ENCODE data around the gene NAV2.
"Not testable (repeated sequence)": the region's sequence is repeated elsewhere in the genome, so short reads cannot be mapped to it uniquely, and the experiment has no call there.

The NAV2 gene

DNA sequence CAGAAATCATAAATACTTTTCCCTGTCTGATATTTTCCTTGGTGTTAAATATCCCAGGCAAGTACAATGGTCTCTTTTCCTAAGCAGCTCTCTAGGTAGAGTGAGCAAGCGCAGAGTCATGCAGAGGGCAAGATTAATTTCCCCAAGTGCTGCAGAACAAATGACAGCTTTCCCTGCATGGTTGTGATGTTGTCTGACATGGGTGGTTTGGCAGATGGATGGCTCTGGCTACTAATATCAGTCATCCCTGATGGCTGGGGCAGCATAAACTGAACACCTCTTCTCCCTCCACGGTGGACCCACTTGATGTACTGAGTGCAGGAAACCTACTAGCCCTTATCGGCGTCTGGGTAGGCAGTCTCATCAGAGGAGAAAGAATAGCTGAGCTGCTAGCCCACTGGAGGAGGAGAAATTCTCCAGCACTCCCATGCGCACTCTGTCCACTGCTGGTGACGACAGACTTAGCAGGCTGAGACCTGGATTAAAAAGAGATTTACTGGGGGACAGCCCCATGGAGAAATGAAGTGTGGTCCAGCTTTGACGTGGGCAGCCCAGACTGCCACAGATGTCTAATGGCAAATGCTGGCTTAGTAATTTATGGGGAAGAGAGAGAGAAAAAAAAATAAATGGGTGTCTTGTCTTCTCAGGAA, 244.8 kb downstream of the NAV2 start:
- no peaks in the 10 kb centered on the region for H3K9me3 ChIP-seq (ENCODE audit: control extremely low read depth in 1 of 5, control insufficient read depth in 4 of 5, insufficient read depth in 2 of 5, low read depth in 1 of 5, low read length in 4 of 5)
- no peak overlapping the region for H3K27ac ChIP-seq (ENCODE audit: insufficient read depth in 1 of 2, low read depth in 1 of 2, low read length in 2 of 2, poor library complexity in 1 of 2, severe bottlenecking in 2 of 2)
- POLR2A ChIA-PET = no interaction called here
- H3K36me3 ChIP-seq (ENCODE audit: control insufficient read depth in 4 of 4, insufficient read depth in 4 of 4, low read length in 3 of 4) = no peaks in the 10 kb centered on the region
- H3K27me3 ChIP-seq (replicated peaks in 2 of 5; ENCODE audit: control insufficient read depth in 4 of 5, insufficient read depth in 5 of 5, low read length in 4 of 5) = peaks cover 0 to 2% (median 0%) of the 10 kb centered on the region in 5 experiments
- CTCF ChIA-PET = interaction anchor here (0.7 kb wide), 1 partner anchor 708 kb away, joined by 3 read pairs; no protein-coding TSS in a partner anchor
- DNase-seq = no peak
- no peak overlapping the region for H3K4me3 ChIP-seq (ENCODE audit: control insufficient read depth in 1 of 7, extremely low read depth in 1 of 7, insufficient read depth in 4 of 7, low read depth in 2 of 7, low read length in 6 of 7)
- 96% methylated on average over 7 of the region's 7 CpGs for whole genome bisulfite sequencing (ENCODE audit: insufficient coverage)
- no peaks in the 10 kb centered on the region for H3K4me1 ChIP-seq (ENCODE audit: control extremely low read depth in 1 of 4, control insufficient read depth in 4 of 4, insufficient read depth in 4 of 4, low read length in 3 of 4)

DNA sequence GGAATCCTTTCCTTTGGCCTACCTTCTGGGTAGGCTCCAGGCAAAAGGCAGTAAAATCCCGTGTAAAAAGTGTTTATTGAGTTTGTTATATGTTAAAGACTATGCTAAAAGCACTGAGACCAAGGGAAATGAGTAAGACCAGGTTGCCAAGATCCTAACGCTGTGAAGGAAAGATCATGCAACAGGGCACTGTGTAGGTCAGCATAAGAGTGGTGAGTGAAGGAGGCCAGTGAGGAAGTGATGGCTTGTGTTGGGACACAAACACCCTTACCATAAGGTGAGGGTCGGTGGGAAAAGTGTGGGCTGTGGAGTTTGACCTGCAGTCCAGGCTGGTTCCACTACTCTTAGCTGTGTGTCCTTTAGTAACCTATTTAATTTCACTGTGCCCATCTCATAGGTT, 245.6 kb downstream of the NAV2 start:
- no peak overlapping the region for H3K27ac ChIP-seq (ENCODE audit: insufficient read depth in 1 of 2, low read depth in 1 of 2, low read length in 2 of 2, poor library complexity in 1 of 2, severe bottlenecking in 2 of 2)
- ChIA-PET CTCF (interaction anchor here (0.7 to 2.3 kb wide), 2 partner anchors 8 to 709 kb away, joined by 3 to 5 read pairs; no protein-coding TSS in a partner anchor), POLR2A (no interaction called here)
- DNase-seq = no peak
- no peak overlapping the region for H3K4me3 ChIP-seq (ENCODE audit: control insufficient read depth in 1 of 7, extremely low read depth in 1 of 7, insufficient read depth in 4 of 7, low read depth in 2 of 7, low read length in 6 of 7)
- 100% methylated on average over 2 of the region's 3 CpGs for WGBS (ENCODE audit: insufficient coverage)
- no peaks in the 10 kb centered on the region for H3K36me3 ChIP-seq (ENCODE audit: control insufficient read depth in 4 of 4, insufficient read depth in 4 of 4, low read length in 3 of 4)
- H3K9me3 ChIP-seq (ENCODE audit: control extremely low read depth in 1 of 5, control insufficient read depth in 4 of 5, insufficient read depth in 2 of 5, low read depth in 1 of 5, low read length in 4 of 5) = no peaks in the 10 kb centered on the region
- no peaks in the 10 kb centered on the region for H3K4me1 ChIP-seq (ENCODE audit: control extremely low read depth in 1 of 4, control insufficient read depth in 4 of 4, insufficient read depth in 4 of 4, low read length in 3 of 4)
- peaks cover 0 to 3% (median 0%) of the 10 kb centered on the region in 5 experiments for H3K27me3 ChIP-seq (replicated peaks in 2 of 5; ENCODE audit: control insufficient read depth in 4 of 5, insufficient read depth in 5 of 5, low read length in 4 of 5)

DNA sequence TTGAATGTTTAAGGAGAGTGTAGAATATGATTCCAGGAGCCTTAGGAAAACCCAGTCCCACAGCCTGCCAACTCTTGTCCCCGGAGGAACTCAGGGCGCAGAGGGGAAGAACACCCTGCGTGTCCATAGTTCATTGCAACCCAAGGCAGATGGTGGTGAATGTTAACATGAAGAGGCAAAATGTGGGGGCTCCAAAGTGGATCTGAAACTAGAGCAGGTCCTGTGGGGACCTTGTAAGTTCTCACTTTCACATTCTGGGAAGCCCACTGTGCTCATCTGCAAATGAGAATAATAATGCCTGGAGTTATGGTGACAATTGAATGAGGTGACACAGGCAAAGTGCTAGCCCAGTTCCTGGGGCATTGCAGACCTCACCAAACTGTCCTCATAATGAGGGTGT, 246.6 kb downstream of the NAV2 start:
- Histone ChIP-seq H3K9me3 (ENCODE audit: control extremely low read depth in 1 of 5, control insufficient read depth in 4 of 5, insufficient read depth in 2 of 5, low read depth in 1 of 5, low read length in 4 of 5) (no peaks in the 10 kb centered on the region), H3K27ac (ENCODE audit: insufficient read depth in 1 of 2, low read depth in 1 of 2, low read length in 2 of 2, poor library complexity in 1 of 2, severe bottlenecking in 2 of 2) (no peak overlapping the region), H3K4me1 (ENCODE audit: control extremely low read depth in 1 of 4, control insufficient read depth in 4 of 4, insufficient read depth in 4 of 4, low read length in 3 of 4) (no peaks in the 10 kb centered on the region), H3K36me3 (ENCODE audit: control insufficient read depth in 4 of 4, insufficient read depth in 4 of 4, low read length in 3 of 4) (no peaks in the 10 kb centered on the region), H3K27me3 (replicated peaks in 2 of 5; ENCODE audit: control insufficient read depth in 4 of 5, insufficient read depth in 5 of 5, low read length in 4 of 5) (peaks cover 0 to 3% (median 0%) of the 10 kb centered on the region in 5 experiments), H3K4me3 (ENCODE audit: control insufficient read depth in 1 of 7, extremely low read depth in 1 of 7, insufficient read depth in 4 of 7, low read depth in 2 of 7, low read length in 6 of 7) (no peak overlapping the region)
- DNase-seq = no peak
- CTCF ChIA-PET = interaction anchor here (2.3 kb wide), 1 partner anchor 9 kb away, joined by 5 read pairs; no protein-coding TSS in a partner anchor
- POLR2A ChIA-PET = no interaction called here
- WGBS (ENCODE audit: insufficient coverage) = 97% methylated on average over 3 of the region's 3 CpGs

DNA sequence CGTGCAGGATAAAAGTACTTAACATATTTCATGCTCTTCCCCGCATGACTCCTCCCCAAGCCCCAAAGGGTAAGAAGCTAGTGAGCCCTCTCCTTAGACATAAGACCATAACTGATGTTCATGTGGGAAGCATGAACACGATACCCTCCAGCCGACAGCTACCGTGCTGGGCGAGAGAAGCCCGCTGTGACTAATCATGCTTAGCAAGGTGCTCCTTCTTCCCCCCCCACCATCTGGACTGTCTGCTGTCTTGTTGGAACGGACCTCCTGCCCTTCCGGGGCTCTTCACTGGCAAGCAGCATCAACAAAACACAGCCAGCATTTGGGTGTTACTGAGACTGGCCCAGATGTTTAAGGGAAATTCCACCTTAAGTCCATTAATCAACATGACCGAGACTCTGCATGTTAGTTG, 247.0 kb downstream of the NAV2 start:
- no peaks in the 10 kb centered on the region for H3K9me3 ChIP-seq (ENCODE audit: control extremely low read depth in 1 of 5, control insufficient read depth in 4 of 5, insufficient read depth in 2 of 5, low read depth in 1 of 5, low read length in 4 of 5)
- peaks cover 0 to 3% (median 0%) of the 10 kb centered on the region in 5 experiments for H3K27me3 ChIP-seq (replicated peaks in 2 of 5; ENCODE audit: control insufficient read depth in 4 of 5, insufficient read depth in 5 of 5, low read length in 4 of 5)
- no peaks in the 10 kb centered on the region for H3K4me1 ChIP-seq (ENCODE audit: control extremely low read depth in 1 of 4, control insufficient read depth in 4 of 4, insufficient read depth in 4 of 4, low read length in 3 of 4)
- H3K36me3 ChIP-seq (ENCODE audit: control insufficient read depth in 4 of 4, insufficient read depth in 4 of 4, low read length in 3 of 4) = no peaks in the 10 kb centered on the region
- H3K27ac ChIP-seq (ENCODE audit: insufficient read depth in 1 of 2, low read depth in 1 of 2, low read length in 2 of 2, poor library complexity in 1 of 2, severe bottlenecking in 2 of 2) = no peak overlapping the region
- ChIA-PET CTCF (interaction anchor here (2.3 kb wide), 1 partner anchor 10 kb away, joined by 5 read pairs; no protein-coding TSS in a partner anchor), POLR2A (no interaction called here)
- no peak overlapping the region for H3K4me3 ChIP-seq (ENCODE audit: control insufficient read depth in 1 of 7, extremely low read depth in 1 of 7, insufficient read depth in 4 of 7, low read depth in 2 of 7, low read length in 6 of 7)
- WGBS (ENCODE audit: insufficient coverage) = 92% methylated on average over 9 of the region's 10 CpGs
- DNase-seq = no peak

DNA sequence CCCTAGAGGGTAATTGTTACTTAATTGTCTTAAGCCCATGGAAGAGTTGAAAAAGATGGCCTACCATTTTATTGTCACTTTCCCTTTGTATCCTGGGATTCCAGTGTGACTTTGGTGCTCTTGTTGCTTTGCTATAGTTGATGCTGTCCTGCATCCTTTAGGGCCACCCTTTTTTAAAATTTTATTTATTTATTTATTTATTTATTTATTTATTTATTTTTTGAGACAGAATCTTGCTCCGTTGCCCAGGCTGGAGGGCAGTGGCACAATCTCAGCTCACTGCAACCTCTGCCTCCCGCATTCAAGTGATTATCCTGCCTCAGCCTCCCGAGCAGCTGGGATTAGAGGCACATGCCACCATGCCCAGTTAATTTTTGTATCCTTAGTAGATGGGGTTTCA, 247.8 kb downstream of the NAV2 start:
- DNase-seq; H3K36me3 ChIP-seq (ENCODE audit: control insufficient read depth in 4 of 4, insufficient read depth in 4 of 4, low read length in 3 of 4); POLR2A ChIA-PET; H3K4me1 ChIP-seq (ENCODE audit: control extremely low read depth in 1 of 4, control insufficient read depth in 4 of 4, insufficient read depth in 4 of 4, low read length in 3 of 4); H3K4me3 ChIP-seq (ENCODE audit: control insufficient read depth in 1 of 7, extremely low read depth in 1 of 7, insufficient read depth in 4 of 7, low read depth in 2 of 7, low read length in 6 of 7); H3K27me3 ChIP-seq (replicated peaks in 2 of 5; ENCODE audit: control insufficient read depth in 4 of 5, insufficient read depth in 5 of 5, low read length in 4 of 5); H3K27ac ChIP-seq (ENCODE audit: insufficient read depth in 1 of 2, low read depth in 1 of 2, low read length in 2 of 2, poor library complexity in 1 of 2, severe bottlenecking in 2 of 2); H3K9me3 ChIP-seq (ENCODE audit: control extremely low read depth in 1 of 5, control insufficient read depth in 4 of 5, insufficient read depth in 2 of 5, low read depth in 1 of 5, low read length in 4 of 5); CTCF ChIA-PET: not testable (repeated sequence)
- 100% methylated on average over 3 of the region's 3 CpGs for WGBS (ENCODE audit: insufficient coverage)

DNA sequence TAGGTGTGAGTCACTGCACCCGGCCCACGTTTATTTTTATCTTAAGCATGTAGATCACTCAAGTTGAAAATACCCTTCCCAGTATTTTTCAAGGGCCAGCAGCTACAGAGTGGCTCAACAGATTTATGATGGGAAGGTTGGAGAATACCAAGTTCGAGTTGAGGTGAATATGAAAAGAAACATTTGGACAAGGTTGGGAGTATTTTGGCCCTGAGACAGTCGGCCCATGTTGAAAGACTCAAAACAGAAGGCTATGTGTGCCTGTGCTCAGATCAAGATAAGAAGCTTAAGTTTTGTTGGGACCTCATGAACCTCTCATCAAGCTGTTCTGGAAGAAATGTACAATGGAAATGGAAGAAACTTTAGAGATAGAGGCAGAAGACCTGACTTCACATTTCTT, 248.6 kb downstream of the NAV2 start:
- H3K27me3 ChIP-seq (replicated peaks in 2 of 5; ENCODE audit: control insufficient read depth in 4 of 5, insufficient read depth in 5 of 5, low read length in 4 of 5) = peaks cover 0 to 7% (median 0%) of the 10 kb centered on the region in 5 experiments
- ChIA-PET CTCF (no interaction called here), POLR2A (no interaction called here)
- H3K36me3 ChIP-seq (ENCODE audit: control insufficient read depth in 4 of 4, insufficient read depth in 4 of 4, low read length in 3 of 4) = no peaks in the 10 kb centered on the region
- H3K4me3 ChIP-seq (ENCODE audit: control insufficient read depth in 1 of 7, extremely low read depth in 1 of 7, insufficient read depth in 4 of 7, low read depth in 2 of 7, low read length in 6 of 7) = no peak overlapping the region
- no peak for DNase-seq
- no peaks in the 10 kb centered on the region for H3K9me3 ChIP-seq (ENCODE audit: control extremely low read depth in 1 of 5, control insufficient read depth in 4 of 5, insufficient read depth in 2 of 5, low read depth in 1 of 5, low read length in 4 of 5)
- H3K4me1 ChIP-seq (ENCODE audit: control extremely low read depth in 1 of 4, control insufficient read depth in 4 of 4, insufficient read depth in 4 of 4, low read length in 3 of 4) = no peaks in the 10 kb centered on the region
- H3K27ac ChIP-seq (ENCODE audit: insufficient read depth in 1 of 2, low read depth in 1 of 2, low read length in 2 of 2, poor library complexity in 1 of 2, severe bottlenecking in 2 of 2) = no peak overlapping the region
- 94% methylated on average over 2 of the region's 4 CpGs for WGBS (ENCODE audit: insufficient coverage)

DNA sequence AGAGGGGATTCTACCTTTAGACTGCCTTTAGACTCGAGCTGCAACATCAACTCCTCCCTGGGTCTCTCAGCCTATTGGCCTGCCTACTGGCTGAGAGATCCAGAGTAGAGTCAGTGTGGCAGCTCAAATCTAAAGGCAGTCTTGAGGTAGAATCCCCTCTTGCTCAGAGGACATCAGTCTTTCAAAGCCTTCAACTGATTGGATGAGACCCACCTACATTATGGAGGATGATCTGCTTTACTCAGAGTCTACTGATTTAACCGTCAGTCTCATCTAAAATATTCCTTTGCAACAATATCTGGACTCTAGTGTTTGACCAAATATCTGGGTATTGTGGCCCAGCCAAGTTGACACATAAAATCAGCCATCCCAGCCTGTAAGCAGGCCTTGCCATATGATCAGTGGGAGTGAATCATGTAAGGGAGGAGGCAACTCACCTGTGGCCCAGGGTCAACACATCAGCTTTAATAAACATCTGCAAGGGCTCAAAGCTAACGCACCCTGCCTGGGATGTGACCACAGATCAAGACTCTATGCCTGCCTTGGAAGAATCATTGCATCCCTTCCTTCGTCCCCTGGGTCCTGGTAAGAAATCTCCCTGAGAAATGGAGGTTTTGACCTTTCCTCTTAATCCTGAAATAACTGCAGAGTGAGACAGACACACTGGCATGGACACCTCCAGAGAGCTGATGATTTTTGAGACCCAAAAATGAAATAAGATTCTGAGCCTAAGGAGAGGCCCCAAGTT, 249.6 kb downstream of the NAV2 start:
- Histone ChIP-seq H3K4me1 (ENCODE audit: control extremely low read depth in 1 of 4, control insufficient read depth in 4 of 4, insufficient read depth in 4 of 4, low read length in 3 of 4) (no peaks in the 10 kb centered on the region), H3K27me3 (replicated peaks in 2 of 5; ENCODE audit: control insufficient read depth in 4 of 5, insufficient read depth in 5 of 5, low read length in 4 of 5) (peaks cover 0 to 7% (median 0%) of the 10 kb centered on the region in 5 experiments), H3K4me3 (ENCODE audit: control insufficient read depth in 1 of 7, extremely low read depth in 1 of 7, insufficient read depth in 4 of 7, low read depth in 2 of 7, low read length in 6 of 7) (no peak overlapping the region), H3K9me3 (ENCODE audit: control extremely low read depth in 1 of 5, control insufficient read depth in 4 of 5, insufficient read depth in 2 of 5, low read depth in 1 of 5, low read length in 4 of 5) (no peaks in the 10 kb centered on the region), H3K27ac (ENCODE audit: insufficient read depth in 1 of 2, low read depth in 1 of 2, low read length in 2 of 2, poor library complexity in 1 of 2, severe bottlenecking in 2 of 2) (no peak overlapping the region), H3K36me3 (ENCODE audit: control insufficient read depth in 4 of 4, insufficient read depth in 4 of 4, low read length in 3 of 4) (no peaks in the 10 kb centered on the region)
- ChIA-PET CTCF (interaction anchor here (0.6 to 1.3 kb wide), 3 partner anchors 9 to 184 kb away, joined by 3 to 4 read pairs (median 3); no protein-coding TSS in a partner anchor), POLR2A (interaction anchor here (0.7 kb wide), 1 partner anchor 79 kb away, joined by 4 read pairs; no protein-coding TSS in a partner anchor)
- WGBS (ENCODE audit: insufficient coverage) = 92% methylated on average over 3 of the region's 4 CpGs
- no peak for DNase-seq
